Keratinocyte (primary cell): ENCODE measurements around the gene EXD2. TPM values are rescaled to one million over a fixed set of nuclear protein-coding genes. Genes with fewer than 3 reads are reported as not detected.
"Not testable (repeated sequence)": the region's sequence is repeated elsewhere in the genome, so short reads cannot be mapped to it uniquely, and the experiment has no call there.

Source experiments
- DNase-seq: peaks from one replicate; pipeline ENCODE4 v3.0.0-alpha.2; 2011; ENCODE audit warnings: low read depth, missing footprints, low spot score
- FAIRE-seq: peaks from 2 replicates; lab custom pipeline; 2011; peaks lifted over from hg19 to GRCh38; lab: Jason Lieb, UNC
- H2AFZ ChIP-seq: 2 replicates; pipeline ENCODE4 v1.6.0; 2012; ENCODE audit warnings: low read length, control low read depth, inconsistent platforms; ENCODE audit not compliant: control insufficient read depth
- H3K27ac ChIP-seq: 2 replicates; pipeline ENCODE4 v1.5.1; 2011; ENCODE audit warnings: low read length; ENCODE audit not compliant: control insufficient read depth, insufficient read depth
- H3K27me3 ChIP-seq: 3 replicates; pipeline ENCODE4 v1.6.0; 2011; ENCODE audit warnings: low read length; ENCODE audit not compliant: control insufficient read depth, insufficient read depth; ENCODE audit errors: extremely low read depth
- H3K36me3 ChIP-seq, 2 experiments: 2 replicates in 1 of 2; 3 replicates in 1 of 2; pipeline ENCODE4 v1.5.1; 2011; ENCODE audit warnings: low read length in 2 of 2, mild to moderate bottlenecking in 1 of 2; ENCODE audit not compliant: control insufficient read depth in 2 of 2, insufficient read depth in 2 of 2; ENCODE audit errors: extremely low read depth in 1 of 2
- H3K4me1 ChIP-seq: 3 replicates; pipeline ENCODE4 v1.5.1; 2011; ENCODE audit warnings: low read length; ENCODE audit not compliant: control insufficient read depth, insufficient read depth; ENCODE audit errors: extremely low read depth
- H3K4me2 ChIP-seq: 3 replicates; pipeline ENCODE4 v1.6.0; 2011; ENCODE audit warnings: low read depth, low read length; ENCODE audit not compliant: control insufficient read depth, insufficient read depth; ENCODE audit errors: extremely low read depth
- H3K4me3 ChIP-seq, 3 experiments: fragments of 200-600 bp in 1 of 3; sonication (generic) in 1 of 3; 2 replicates in 2 of 3; 3 replicates in 1 of 3; pipeline ENCODE4 v1.5.1; 2011 to 2016; ENCODE audit warnings: low read length in 3 of 3, mild to moderate bottlenecking in 3 of 3, control low read depth in 2 of 3, inconsistent platforms in 1 of 3, low read depth in 1 of 3, mixed read lengths in 1 of 3, mixed run types in 1 of 3, moderate library complexity in 1 of 3; ENCODE audit not compliant: control insufficient read depth in 2 of 3, insufficient read depth in 2 of 3; ENCODE audit errors: extremely low read depth in 1 of 3
- H3K79me2 ChIP-seq: 2 replicates; pipeline ENCODE4 v1.6.0; 2012; ENCODE audit warnings: low read length; ENCODE audit not compliant: control insufficient read depth, insufficient read depth
- H3K9ac ChIP-seq: 3 replicates; pipeline ENCODE4 v1.6.0; 2011; ENCODE audit warnings: low read length; ENCODE audit not compliant: control insufficient read depth, insufficient read depth; ENCODE audit errors: extremely low read depth
- H3K9me1 ChIP-seq: 3 replicates; pipeline ENCODE4 v1.6.0; 2011; ENCODE audit warnings: low read length; ENCODE audit not compliant: control insufficient read depth, insufficient read depth; ENCODE audit errors: extremely low read depth
- H3K9me3 ChIP-seq: 2 replicates; pipeline ENCODE4 v1.5.1; 2012; ENCODE audit warnings: low read depth, low read length; ENCODE audit not compliant: control insufficient read depth
- H4K20me1 ChIP-seq: 3 replicates; pipeline ENCODE4 v1.6.0; 2011; ENCODE audit warnings: low read length; ENCODE audit not compliant: control insufficient read depth, insufficient read depth; ENCODE audit errors: extremely low read depth
- CTCF ChIP-seq, 3 experiments: IDR thresholded peaks in 1 of 3; conservative IDR thresholded peaks in 1 of 3; optimal IDR thresholded peaks in 1 of 3; 2 replicates in 2 of 3; 3 replicates in 1 of 3; pipeline versions ENCODE3 to v1.5.1; 2011; ENCODE audit warnings: low read length in 3 of 3, mild to moderate bottlenecking in 3 of 3, moderate library complexity in 2 of 3, control low read depth in 1 of 3, inconsistent platforms in 1 of 3; ENCODE audit not compliant: insufficient read depth in 2 of 3; ENCODE audit errors: extremely low read depth in 1 of 3
- EZH2 ChIP-seq: IDR thresholded peaks from one replicate; pipeline ENCODE4 v1.6.1; 2012; ENCODE audit warnings: inconsistent platforms, mild to moderate bottlenecking, low read length, moderate library complexity
- dilution Hi-C: fragments of 300-500 bp; cut with MboI; formaldehyde crosslinking; loops from one replicate; pipeline ENCODE4 v1.7.0; 2020; ENCODE audit warnings: low sequenced_read_pairs; ENCODE audit not compliant: extremely low pct_ligation_motif_present
- polyA plus RNA-seq, 5 experiments: library from polyadenylated mRNA; depleted of rRNA in 3 of 5; stranded (reverse) in 3 of 5; stranded (forward) in 1 of 5; unstranded in 1 of 5; fragments of >200 nt; gene quantifications; 1 replicate in 1 of 5; 2 replicates in 3 of 5; 3 replicates in 1 of 5; pipeline versions ENCODE4 v1.2.1 to v1.2.3, GENCODE V29; 2011 to 2012; ENCODE audit warnings: missing spikeins in 2 of 5, low read depth in 1 of 5, low replicate concordance in 1 of 5

The EXD2 gene
- polyA plus RNA-seq, 1 donor (not counting 4 experiments of a cell fraction or from before 2014, with no cell fraction given): 22.7 TPM

- H3K79me2 ChIP-seq: no peaks in the 10 kb centered on the region
- no peak overlapping the region for H3K4me2 ChIP-seq
- no peak overlapping the region for H3K9ac ChIP-seq
- no peaks in the 10 kb centered on the region for H3K9me1 ChIP-seq
- DNase-seq (no peak), FAIRE-seq (no peak)
- H3K36me3 ChIP-seq: no peaks in the 10 kb centered on the region
- no peaks in the 10 kb centered on the region for H3K27me3 ChIP-seq
- H3K4me3 ChIP-seq: no peak overlapping the region
- TF ChIP-seq CTCF (optimal IDR thresholded peaks at IDR 0.05 in 1 of 3, IDR thresholded peaks at IDR 0.05 in 1 of 3, conservative IDR thresholded peaks at IDR 0.05 in 1 of 3; ENCODE audit: extremely low read depth in 1 of 3, insufficient read depth in 2 of 3, low read length in 3 of 3): no peak
- TF ChIP-seq EZH2: no peak
- no peaks in the 10 kb centered on the region for H3K4me1 ChIP-seq
- H3K9me3 ChIP-seq: no peaks in the 10 kb centered on the region
- H3K27ac ChIP-seq: no peak overlapping the region
- H2AFZ ChIP-seq: no peak overlapping the region
- no peaks in the 10 kb centered on the region for H4K20me1 ChIP-seq
- dilution Hi-C loops: no loop called here
Observed at GRCh38 chr14:69175130-69175529, 16.2 kb upstream of the EXD2 start.

DNA sequence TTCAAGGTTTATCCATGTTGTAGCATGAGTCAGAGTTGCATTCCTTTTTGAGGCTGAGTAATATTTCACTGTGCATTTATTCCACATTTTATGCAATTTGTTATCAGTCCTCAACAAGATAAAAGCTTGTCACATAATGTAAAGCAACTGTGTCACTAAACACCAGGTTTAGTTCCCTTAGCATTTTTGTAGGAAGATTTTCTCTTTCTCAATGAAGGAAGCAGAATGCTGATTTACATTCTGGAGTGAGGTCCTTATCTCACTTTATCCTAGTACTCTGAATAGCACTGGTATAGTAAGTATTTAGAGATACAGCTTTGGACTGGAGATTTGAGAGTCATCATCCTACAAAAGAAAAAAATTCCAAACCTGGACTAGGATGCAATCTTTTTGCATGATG is 9.8 kb upstream of the EXD2 start:
- no peaks in the 10 kb centered on the region for H4K20me1 ChIP-seq
- H3K4me1 ChIP-seq: no peaks in the 10 kb centered on the region
- no peak overlapping the region for H2AFZ ChIP-seq
- H3K4me2 ChIP-seq: no peak overlapping the region
- H3K9ac ChIP-seq: no peak overlapping the region
- no peaks in the 10 kb centered on the region for H3K9me3 ChIP-seq
- no peaks in the 10 kb centered on the region for H3K27me3 ChIP-seq
- H3K4me3 ChIP-seq: no peak overlapping the region
- no peaks in the 10 kb centered on the region for H3K36me3 ChIP-seq
- H3K27ac ChIP-seq: no peak overlapping the region
- no peak for TF ChIP-seq CTCF (optimal IDR thresholded peaks at IDR 0.05 in 1 of 3, IDR thresholded peaks at IDR 0.05 in 1 of 3, conservative IDR thresholded peaks at IDR 0.05 in 1 of 3; ENCODE audit: extremely low read depth in 1 of 3, insufficient read depth in 2 of 3, low read length in 3 of 3)
- TF ChIP-seq EZH2: no peak
- dilution Hi-C loops: no loop called here
- H3K79me2 ChIP-seq: no peaks in the 10 kb centered on the region
- no peak for DNase-seq
- no peaks in the 10 kb centered on the region for H3K9me1 ChIP-seq
- no peak for FAIRE-seq

GRCh38 chr14:69182580-69182979 is 8.7 kb upstream of the EXD2 start:
- H3K36me3 ChIP-seq, H3K27me3 ChIP-seq, H3K9me1 ChIP-seq, H2AFZ ChIP-seq, H3K9me3 ChIP-seq, H3K4me1 ChIP-seq, H3K9ac ChIP-seq, H3K79me2 ChIP-seq, H3K4me2 ChIP-seq, H3K4me3 ChIP-seq, DNase-seq, H4K20me1 ChIP-seq, FAIRE-seq, H3K27ac ChIP-seq, dilution Hi-C loops: not testable (repeated sequence)
